ENCODE data around the gene CRTC1.

- TF ChIP-seq REST (IDR thresholded peaks at IDR 0.05) (no peak), NR2F2 (IDR thresholded peaks at IDR 0.05) (no peak), CTCF (IDR thresholded peaks at IDR 0.05; ENCODE audit: low read depth, low read length, missing input control) (no peak), GABPA (IDR thresholded peaks at IDR 0.05 in 1 of 2, conservative IDR thresholded peaks at IDR 0.05 in 1 of 2) (no peak), ZBTB33 (IDR thresholded peaks at IDR 0.05) (no peak), FOXA1 (IDR thresholded peaks at IDR 0.05) (no peak)
These were observed 107.3 kb downstream of the CRTC1 start, which contains the start of gene COMP for GRCh38 chr19:18790566-18791314.

Data from liver (tissue), 3 donors.